NCI-H187 treated with DMSO at 0.1 percent for 48 hours (cell line): ENCODE data around the gene GLB1L3.
"Not testable (repeated sequence)": the region's sequence is repeated elsewhere in the genome, so short reads cannot be mapped to it uniquely, and the experiment has no call there.

Experiments
- DNase-seq: peaks from one replicate; lab custom pipeline; 2025; lab: John Stamatoyannopoulos, UW

The GLB1L3 gene

GRCh38 chr11:134344497-134345236, 68.5 kb downstream of the GLB1L3 start:
- not testable (repeated sequence) for DNase-seq

DNA sequence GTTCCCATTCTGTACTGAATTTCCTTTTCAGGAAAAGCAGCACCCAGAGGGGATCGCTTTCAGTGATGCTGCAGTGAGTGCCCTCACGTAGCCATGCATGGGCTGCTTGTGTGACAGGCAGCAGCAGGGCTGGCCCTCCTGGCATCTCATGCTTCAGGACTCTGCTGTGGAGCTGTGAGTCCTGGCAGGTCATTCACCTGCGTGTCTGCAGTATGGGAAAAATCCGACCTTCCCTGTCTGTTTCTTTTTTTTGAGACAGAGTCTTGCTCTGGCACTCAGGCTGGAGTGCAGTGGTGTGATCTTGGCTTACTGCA, 69.0 kb downstream of the GLB1L3 start:
- DNase-seq = no peak

GRCh38 chr11:134346101-134346975, 70.2 kb downstream of the GLB1L3 start:
- DNase-seq = no peak

DNA sequence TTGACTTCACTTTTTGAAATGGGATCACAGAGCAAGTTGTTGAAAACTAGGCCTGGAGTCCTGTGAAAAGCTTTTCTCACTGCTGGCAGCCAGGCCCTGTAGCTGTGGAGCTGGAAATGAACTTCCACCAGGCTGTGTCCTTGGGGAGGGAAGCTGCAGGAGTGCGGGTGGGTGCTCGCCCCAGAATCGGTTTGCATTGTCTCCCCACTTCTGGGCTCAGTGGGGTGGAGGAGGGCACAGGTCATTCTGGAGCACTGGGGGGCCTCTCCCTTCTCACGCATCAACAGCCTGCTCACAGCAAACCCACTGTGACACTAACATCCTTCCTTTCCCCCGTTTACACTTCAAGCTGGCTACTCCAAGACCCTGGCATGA, 70.8 kb downstream of the GLB1L3 start:
- DNase-seq = no peak

DNA sequence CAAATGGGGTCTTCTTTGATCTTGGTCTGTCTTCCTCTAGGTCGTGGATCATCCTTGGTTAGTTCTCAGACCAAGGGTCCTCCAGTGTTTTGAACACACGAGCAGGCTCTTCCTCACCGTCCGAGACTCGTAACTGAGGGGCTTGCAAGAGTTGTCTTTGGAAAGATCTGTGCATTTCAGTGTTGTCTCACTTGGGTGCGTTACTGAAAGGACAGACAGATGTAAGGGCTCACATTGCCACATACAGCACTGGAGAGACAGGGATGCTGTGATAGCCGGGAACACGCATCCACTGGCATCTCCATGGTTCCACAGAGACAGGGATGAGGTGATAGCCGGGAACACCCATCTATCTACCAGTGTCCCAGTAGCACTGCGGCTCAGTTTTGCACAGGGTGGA, 71.3 kb downstream of the GLB1L3 start:
- DNase-seq = no peak

DNA sequence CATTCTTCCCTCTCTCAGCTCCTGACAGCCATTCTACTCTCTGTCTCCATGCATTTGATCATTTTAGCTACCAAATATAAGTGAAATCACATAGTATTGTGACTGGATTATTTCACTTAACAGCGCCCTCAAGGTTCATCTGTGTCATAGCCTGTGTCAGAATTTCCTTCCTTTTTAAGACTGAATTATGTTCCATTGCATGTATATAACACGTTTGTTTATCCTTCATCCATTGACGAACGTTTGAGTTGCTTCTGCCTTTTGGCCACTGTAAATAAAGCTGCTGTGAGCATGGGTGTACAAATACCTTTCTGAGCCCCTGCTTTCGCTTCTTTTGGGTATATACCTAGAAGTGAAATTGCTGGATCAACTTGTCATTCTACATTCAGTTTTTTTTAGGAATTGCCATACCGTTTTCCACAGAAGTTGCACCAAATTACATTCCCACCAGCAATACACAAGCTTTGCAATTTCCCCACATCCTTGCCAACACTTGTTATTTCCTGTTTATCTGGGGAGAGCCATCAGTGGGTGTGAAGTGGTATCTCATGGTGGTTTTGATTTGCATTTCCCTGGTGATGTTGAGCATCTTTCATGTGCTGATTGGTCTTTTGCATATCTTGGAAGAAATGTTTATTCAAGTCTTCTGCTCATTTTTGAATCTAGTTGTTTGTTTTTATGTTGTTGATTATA, 73.1 kb downstream of the GLB1L3 start:
- no peak for DNase-seq

GRCh38 chr11:134349802-134350355, 73.7 kb downstream of the GLB1L3 start:
- no peak for DNase-seq

GRCh38 chr11:134350381-134350780, 74.2 kb downstream of the GLB1L3 start:
- DNase-seq = no peak

DNA sequence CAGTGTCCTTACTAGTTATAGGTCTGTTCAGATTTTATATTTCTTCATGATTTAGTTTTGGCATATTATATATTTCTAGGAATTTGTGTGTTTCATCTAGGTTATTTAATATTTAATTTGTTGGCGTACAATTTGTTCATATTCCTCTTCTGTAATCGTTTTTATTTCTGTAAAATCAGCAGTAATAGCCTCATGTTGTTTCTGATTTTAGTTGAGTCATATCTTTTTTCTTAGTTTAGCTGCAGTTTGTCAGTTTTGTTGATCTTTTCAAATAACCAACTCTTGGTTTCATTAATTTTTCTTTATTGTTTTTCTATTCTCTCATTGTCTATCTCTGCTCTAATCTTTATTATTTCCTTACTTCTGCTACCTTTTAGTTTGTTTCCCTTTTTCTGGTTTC, 75.9 kb downstream of the GLB1L3 start:
- DNase-seq = no peak

DNA sequence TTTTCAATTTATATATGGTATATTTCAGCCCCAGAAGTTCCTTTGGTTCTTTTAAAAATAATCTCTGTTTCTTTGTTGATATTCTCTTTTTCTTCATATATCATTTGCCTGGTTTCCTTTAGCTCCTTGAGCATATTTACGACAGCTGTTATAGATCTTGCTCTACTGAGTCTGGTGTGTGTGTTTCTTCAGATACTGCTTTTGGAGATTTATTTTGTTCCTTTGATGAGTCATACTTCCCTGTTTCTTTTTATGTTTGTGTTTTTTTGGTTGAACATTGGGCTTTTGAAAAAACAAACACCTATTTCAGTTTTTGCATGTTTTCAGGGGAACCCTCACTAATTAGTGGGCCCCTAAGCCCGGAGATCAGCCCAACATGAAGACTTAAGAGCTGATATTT, 79.0 kb downstream of the GLB1L3 start:
- no peak for DNase-seq

DNA sequence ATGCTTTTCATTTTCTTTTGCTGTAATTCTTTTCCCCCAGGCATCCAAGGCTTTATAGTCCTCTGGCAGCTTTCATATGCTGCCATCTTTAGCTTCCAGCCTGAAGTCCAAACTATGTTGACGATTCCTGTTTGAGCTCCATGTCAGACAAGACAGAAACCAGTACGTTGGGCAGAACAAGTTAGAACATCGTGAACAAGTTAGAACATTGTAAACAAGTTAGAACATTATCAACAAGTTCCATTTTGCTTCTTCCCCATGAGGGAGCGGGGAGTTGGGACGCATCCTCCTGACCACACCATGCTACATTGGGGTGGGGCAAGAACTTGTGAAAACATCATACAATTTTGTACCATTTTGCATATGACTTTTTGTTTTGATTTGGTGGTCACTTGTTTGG, 79.5 kb downstream of the GLB1L3 start:
- no peak for DNase-seq

DNA sequence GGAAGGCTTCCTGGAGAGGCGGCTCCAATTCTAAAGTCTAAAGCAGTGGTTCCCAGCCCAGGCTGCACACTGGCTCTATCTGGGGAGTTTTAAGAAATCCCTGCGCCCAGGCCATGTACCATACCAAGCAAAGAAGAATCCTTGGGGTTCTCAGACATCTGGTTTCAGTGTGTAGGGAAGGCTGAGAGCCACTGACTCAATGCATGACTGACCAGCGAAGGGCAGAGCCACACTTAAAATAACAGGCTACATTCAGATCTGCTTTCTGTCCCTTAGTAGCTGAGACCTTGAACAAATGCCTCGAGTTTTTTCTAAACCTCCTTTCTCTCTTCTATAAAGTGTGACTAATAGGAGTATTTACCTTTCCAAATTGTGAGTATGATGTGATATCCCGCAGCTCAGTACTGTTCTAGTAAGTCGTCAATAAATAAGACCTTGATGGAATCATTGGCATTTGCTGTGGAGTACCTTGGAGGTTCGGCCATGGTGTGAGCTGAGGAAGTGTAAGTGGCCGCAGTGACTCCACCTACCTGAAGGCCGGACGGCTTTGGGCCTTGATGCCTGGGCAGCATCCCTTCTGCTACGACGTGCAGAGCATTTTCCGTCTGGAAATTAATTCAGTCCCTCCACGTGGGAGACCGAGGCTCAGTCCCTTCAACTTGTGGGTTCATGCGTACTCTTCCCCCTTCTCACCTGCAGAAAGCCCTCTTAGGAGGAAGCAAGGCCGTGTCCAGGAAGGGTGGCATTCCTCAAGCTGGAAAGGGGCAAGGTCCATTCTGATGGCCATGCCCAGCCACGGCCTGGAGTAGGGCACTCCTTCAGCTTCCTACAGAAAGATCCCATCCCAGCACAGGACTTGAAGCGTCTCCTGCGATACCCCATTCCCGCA, 80.7 kb downstream of the GLB1L3 start:
- no peak for DNase-seq

DNA sequence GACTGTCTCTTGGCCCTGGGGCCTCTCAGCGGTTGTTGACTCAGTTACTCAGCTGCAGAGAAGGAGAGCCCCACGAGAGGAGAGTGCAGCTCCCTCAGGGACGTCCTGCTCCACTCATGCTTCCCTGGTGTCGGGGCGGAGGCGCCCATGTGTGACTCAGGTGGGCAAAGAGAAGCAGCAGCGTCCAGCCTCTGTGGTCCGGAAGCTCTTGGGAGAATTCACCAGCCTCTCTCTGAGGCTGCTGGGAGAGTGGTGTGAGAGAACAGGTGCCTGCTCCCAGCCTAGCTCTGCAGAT, 81.3 kb downstream of the GLB1L3 start:
- no peak for DNase-seq

- no peak for DNase-seq
Observed at GRCh38 chr11:134358165-134358855, 82.1 kb downstream of the GLB1L3 start.

- no peak for DNase-seq
Observed at GRCh38 chr11:134358856-134359490, 82.8 kb downstream of the GLB1L3 start.

DNA sequence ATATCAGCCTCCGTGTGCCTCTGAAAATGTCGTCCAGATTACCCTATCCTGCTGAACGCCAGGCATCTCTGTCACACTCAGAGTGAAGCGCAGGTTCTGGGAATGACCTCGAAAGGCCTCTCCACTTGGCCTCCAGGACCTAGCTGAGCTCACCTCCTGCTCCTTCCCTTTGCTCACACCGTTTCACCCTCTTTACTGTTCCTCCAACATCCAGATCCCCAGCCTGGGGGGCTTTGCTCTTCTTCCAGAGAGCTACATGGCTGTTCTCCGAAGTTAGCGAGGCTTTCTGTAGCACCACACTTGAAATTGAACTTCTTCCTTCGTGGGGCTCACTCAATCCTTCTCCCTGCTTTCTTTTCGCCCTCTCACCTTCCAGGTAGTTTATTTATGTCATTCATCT, 83.5 kb downstream of the GLB1L3 start:
- no peak for DNase-seq

DNA sequence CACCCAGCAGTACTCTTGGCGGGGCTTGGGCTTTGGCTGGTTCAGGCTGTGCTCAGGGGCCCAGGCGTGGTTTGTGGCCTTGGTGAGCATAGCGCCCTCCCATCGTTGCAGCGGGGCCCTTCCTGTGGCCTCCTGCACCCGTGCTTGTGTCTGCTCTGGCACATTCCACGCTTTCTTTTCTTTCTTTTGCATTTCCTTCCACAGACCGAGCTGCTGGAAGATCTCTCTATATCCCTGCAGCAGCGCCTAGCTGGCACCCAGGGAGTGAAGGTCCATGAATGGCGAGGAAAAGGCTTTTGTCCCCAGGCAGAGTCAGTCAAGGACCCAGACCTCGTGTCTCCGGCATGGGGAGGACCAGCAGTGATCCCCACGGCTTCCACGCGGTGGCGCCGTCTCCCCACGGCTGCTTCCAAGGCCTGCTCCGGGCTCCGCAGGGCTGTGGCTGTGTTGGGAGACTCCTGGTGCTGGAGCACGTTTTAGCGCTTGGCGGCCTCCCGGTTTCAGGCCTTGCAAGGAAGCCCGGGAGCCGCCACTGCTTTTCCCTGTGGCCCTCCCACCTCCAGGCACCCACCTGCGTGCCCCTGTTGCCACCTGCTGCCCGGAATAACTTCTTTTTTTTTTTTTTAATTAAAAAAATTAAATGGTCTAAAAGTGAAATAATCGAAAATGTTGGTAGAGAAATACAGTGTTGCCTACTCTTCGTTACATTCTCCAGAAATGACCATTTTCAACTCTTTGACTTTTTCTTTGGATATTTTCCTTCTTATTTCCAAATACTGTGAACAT, 84.1 kb downstream of the GLB1L3 start:
- no peak for DNase-seq

- DNase-seq = no peak
Observed at GRCh38 chr11:134361661-134362060, 85.5 kb downstream of the GLB1L3 start.

DNA sequence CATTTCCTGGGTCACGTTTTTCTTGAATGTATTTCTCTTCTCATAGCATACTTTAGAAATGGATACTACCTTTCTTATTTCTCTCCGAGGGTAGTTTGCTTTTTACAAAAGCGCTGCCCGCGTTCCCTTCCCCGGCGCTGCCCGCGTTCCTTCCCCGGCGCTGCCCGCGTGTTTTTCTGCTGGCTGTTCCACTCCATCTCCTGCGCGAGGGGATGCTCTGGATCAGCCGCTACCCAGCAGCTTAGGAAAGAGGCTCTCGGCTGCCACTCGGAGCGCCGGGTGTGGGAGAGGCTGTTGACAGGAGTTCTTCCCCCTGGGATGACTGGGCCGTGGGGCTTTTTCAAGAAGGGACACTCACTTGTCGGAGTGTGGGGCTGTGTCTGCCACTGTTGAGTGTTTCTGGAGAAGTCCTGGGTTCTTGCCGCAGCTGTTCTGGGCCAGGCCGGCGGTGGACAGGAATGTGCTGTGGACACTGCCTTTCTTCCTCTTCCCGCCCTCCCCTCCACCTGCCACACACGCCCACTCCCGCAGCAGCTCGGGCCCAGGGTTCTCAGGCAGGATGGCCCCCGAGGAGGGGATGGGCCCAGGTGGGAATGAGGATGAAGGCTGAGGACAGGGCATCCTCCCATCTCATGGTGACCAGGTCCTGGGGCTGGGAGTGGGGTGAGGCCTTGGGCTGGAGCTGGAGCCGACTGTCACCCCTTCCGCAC, 86.2 kb downstream of the GLB1L3 start:
- DNase-seq = no peak
